Measurements from ENCODE around the gene ARID5B. TPM values are rescaled to one million over a fixed set of nuclear protein-coding genes. Genes with fewer than 3 reads are reported as not detected.

Gene ARID5B
- total and polyA plus RNA-seq, 2 experiments from 2014 or later: 1.3 to 1.6 TPM

DNA sequence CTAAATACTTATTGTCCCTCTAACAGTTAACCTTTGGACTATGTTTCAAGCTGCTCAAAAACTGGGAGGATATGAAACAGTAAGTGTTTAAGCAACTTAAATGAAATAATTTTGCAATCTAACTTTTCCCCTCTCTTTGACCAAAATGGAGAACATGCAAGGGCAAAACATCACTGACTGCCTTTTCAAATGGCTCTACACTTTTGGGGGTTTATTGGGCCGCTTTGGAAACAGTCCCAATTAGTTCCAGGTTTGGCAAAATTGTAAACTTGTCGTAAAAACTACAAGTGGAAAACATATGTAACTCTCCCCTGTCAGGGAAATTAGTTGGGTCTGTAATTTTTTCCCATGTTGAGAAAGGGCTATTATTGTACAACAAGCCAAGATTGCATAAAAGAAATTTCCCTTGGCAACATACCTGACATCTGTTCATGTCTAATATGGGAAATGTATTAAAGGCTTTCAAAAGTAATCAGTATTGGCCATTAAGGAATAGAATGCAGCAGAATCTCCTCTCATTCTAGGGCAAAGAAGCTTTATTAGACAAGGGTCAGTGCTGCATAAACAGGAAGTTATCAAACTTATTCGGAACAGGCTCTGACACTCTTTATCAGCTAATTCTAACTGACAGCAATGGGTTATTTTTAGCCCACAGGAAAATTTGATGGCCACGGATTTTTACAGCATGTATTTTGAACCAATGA is 157.9 kb downstream of the ARID5B start:
- no peaks in the 10 kb centered on the region for H3K9me3 Mint-ChIP-seq
- Histone ChIP-seq H3K27ac (ENCODE audit: low read depth) (no peak overlapping the region), H3K4me2 (no peak overlapping the region), H4K20me1 (replicated peaks; ENCODE audit: insufficient read depth) (no peaks in the 10 kb centered on the region), H3K27me3 (ENCODE audit: insufficient read depth) (no peaks in the 10 kb centered on the region), H3K9me2 (ENCODE audit: insufficient read depth) (peaks cover 6% of the 10 kb centered on the region; the same call in 1 of the 2 replicates), H3K79me2 (replicated peaks; ENCODE audit: insufficient read depth) (no peaks in the 10 kb centered on the region), H3F3A (replicated peaks; ENCODE audit: low read depth) (no peaks in the 10 kb centered on the region), H3K4me1 (ENCODE audit: insufficient read depth) (peaks cover 4% of the 10 kb centered on the region; the same call in 1 of the 2 replicates), H3K36me3 (ENCODE audit: insufficient read depth) (no peaks in the 10 kb centered on the region), H2AFZ (no peak overlapping the region), H3K4me3 (no peak overlapping the region)
- H3K4me3 Mint-ChIP-seq: no peak overlapping the region
- peaks cover 3% of the 10 kb centered on the region for H3K27me3 Mint-ChIP-seq (ENCODE audit: insufficient read depth, low read depth, poor library complexity)
- no peaks in the 10 kb centered on the region; the same call in 2 of the 3 replicates for H3K4me1 Mint-ChIP-seq
- no peak for DNase-seq (ENCODE audit: low spot score)
- no peak overlapping the region for H3K27ac Mint-ChIP-seq
- no peak for ATAC-seq
- TF ChIP-seq, protein P1, sequence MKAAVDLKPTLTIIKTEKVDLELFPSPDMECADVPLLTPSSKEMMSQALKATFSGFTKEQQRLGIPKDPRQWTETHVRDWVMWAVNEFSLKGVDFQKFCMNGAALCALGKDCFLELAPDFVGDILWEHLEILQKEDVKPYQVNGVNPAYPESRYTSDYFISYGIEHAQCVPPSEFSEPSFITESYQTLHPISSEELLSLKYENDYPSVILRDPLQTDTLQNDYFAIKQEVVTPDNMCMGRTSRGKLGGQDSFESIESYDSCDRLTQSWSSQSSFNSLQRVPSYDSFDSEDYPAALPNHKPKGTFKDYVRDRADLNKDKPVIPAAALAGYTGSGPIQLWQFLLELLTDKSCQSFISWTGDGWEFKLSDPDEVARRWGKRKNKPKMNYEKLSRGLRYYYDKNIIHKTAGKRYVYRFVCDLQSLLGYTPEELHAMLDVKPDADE (IDR thresholded peaks at IDR 0.05): no peak
- TF ChIP-seq CREB1 (CRISPR knock-in tag; IDR thresholded peaks at IDR 0.05; ENCODE audit: low read depth) (no peak), ZNF114 (CRISPR knock-in tag; IDR thresholded peaks at IDR 0.05) (no peak), EZH2phosphoT487 (IDR thresholded peaks at IDR 0.05; ENCODE audit: unreplicated experiment) (no peak), ZNF331 (CRISPR knock-in tag; IDR thresholded peaks at IDR 0.05; ENCODE audit: low read depth) (no peak), STAT1 (IDR thresholded peaks at IDR 0.05; ENCODE audit: unreplicated experiment) (no peak), NANOG (IDR thresholded peaks at IDR 0.05; ENCODE audit: borderline replicate concordance) (no peak), JUNB (IDR thresholded peaks at IDR 0.05; ENCODE audit: unreplicated experiment) (no peak), POLR2AphosphoS5 (IDR thresholded peaks at IDR 0.05; ENCODE audit: low read depth) (no peak)
- TF ChIP-seq, protein P2, sequence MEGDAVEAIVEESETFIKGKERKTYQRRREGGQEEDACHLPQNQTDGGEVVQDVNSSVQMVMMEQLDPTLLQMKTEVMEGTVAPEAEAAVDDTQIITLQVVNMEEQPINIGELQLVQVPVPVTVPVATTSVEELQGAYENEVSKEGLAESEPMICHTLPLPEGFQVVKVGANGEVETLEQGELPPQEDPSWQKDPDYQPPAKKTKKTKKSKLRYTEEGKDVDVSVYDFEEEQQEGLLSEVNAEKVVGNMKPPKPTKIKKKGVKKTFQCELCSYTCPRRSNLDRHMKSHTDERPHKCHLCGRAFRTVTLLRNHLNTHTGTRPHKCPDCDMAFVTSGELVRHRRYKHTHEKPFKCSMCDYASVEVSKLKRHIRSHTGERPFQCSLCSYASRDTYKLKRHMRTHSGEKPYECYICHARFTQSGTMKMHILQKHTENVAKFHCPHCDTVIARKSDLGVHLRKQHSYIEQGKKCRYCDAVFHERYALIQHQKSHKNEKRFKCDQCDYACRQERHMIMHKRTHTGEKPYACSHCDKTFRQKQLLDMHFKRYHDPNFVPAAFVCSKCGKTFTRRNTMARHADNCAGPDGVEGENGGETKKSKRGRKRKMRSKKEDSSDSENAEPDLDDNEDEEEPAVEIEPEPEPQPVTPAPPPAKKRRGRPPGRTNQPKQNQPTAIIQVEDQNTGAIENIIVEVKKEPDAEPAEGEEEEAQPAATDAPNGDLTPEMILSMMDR (conservative IDR thresholded peaks at IDR 0.05; ENCODE audit: low read depth in 2 of 2): no peak
- TF ChIP-seq, protein P3, sequence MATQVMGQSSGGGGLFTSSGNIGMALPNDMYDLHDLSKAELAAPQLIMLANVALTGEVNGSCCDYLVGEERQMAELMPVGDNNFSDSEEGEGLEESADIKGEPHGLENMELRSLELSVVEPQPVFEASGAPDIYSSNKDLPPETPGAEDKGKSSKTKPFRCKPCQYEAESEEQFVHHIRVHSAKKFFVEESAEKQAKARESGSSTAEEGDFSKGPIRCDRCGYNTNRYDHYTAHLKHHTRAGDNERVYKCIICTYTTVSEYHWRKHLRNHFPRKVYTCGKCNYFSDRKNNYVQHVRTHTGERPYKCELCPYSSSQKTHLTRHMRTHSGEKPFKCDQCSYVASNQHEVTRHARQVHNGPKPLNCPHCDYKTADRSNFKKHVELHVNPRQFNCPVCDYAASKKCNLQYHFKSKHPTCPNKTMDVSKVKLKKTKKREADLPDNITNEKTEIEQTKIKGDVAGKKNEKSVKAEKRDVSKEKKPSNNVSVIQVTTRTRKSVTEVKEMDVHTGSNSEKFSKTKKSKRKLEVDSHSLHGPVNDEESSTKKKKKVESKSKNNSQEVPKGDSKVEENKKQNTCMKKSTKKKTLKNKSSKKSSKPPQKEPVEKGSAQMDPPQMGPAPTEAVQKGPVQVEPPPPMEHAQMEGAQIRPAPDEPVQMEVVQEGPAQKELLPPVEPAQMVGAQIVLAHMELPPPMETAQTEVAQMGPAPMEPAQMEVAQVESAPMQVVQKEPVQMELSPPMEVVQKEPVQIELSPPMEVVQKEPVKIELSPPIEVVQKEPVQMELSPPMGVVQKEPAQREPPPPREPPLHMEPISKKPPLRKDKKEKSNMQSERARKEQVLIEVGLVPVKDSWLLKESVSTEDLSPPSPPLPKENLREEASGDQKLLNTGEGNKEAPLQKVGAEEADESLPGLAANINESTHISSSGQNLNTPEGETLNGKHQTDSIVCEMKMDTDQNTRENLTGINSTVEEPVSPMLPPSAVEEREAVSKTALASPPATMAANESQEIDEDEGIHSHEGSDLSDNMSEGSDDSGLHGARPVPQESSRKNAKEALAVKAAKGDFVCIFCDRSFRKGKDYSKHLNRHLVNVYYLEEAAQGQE (IDR thresholded peaks at IDR 0.05; ENCODE audit: unreplicated experiment): no peak
- TF ChIP-seq, protein P4, sequence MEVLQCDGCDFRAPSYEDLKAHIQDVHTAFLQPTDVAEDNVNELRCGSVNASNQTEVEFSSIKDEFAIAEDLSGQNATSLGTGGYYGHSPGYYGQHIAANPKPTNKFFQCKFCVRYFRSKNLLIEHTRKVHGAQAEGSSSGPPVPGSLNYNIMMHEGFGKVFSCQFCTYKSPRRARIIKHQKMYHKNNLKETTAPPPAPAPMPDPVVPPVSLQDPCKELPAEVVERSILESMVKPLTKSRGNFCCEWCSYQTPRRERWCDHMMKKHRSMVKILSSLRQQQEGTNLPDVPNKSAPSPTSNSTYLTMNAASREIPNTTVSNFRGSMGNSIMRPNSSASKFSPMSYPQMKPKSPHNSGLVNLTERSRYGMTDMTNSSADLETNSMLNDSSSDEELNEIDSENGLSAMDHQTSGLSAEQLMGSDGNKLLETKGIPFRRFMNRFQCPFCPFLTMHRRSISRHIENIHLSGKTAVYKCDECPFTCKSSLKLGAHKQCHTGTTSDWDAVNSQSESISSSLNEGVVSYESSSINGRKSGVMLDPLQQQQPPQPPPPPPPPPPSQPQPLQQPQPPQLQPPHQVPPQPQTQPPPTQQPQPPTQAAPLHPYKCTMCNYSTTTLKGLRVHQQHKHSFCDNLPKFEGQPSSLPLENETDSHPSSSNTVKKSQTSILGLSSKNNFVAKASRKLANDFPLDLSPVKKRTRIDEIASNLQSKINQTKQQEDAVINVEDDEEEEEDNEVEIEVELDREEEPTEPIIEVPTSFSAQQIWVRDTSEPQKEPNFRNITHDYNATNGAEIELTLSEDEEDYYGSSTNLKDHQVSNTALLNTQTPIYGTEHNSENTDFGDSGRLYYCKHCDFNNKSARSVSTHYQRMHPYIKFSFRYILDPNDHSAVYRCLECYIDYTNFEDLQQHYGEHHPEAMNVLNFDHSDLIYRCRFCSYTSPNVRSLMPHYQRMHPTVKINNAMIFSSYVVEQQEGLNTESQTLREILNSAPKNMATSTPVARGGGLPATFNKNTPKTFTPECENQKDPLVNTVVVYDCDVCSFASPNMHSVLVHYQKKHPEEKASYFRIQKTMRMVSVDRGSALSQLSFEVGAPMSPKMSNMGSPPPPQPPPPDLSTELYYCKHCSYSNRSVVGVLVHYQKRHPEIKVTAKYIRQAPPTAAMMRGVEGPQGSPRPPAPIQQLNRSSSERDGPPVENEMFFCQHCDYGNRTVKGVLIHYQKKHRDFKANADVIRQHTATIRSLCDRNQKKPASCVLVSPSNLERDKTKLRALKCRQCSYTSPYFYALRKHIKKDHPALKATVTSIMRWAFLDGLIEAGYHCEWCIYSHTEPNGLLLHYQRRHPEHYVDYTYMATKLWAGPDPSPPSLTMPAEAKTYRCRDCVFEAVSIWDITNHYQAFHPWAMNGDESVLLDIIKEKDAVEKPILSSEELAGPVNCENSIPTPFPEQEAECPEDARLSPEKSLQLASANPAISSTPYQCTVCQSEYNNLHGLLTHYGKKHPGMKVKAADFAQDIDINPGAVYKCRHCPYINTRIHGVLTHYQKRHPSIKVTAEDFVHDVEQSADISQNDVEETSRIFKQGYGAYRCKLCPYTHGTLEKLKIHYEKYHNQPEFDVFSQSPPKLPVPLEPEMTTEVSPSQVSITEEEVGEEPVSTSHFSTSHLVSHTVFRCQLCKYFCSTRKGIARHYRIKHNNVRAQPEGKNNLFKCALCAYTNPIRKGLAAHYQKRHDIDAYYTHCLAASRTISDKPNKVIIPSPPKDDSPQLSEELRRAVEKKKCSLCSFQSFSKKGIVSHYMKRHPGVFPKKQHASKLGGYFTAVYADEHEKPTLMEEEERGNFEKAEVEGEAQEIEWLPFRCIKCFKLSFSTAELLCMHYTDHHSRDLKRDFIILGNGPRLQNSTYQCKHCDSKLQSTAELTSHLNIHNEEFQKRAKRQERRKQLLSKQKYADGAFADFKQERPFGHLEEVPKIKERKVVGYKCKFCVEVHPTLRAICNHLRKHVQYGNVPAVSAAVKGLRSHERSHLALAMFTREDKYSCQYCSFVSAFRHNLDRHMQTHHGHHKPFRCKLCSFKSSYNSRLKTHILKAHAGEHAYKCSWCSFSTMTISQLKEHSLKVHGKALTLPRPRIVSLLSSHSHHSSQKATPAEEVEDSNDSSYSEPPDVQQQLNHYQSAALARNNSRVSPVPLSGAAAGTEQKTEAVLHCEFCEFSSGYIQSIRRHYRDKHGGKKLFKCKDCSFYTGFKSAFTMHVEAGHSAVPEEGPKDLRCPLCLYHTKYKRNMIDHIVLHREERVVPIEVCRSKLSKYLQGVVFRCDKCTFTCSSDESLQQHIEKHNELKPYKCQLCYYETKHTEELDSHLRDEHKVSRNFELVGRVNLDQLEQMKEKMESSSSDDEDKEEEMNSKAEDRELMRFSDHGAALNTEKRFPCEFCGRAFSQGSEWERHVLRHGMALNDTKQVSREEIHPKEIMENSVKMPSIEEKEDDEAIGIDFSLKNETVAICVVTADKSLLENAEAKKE (CRISPR knock-in tag; IDR thresholded peaks at IDR 0.05): no peak
- H3K36me3 Mint-ChIP-seq (ENCODE audit: low read depth): no peaks in the 10 kb centered on the region

Data from GM23338 (cell line).